ENCODE measurements around the gene MAML2.

MAML2 gene

DNA sequence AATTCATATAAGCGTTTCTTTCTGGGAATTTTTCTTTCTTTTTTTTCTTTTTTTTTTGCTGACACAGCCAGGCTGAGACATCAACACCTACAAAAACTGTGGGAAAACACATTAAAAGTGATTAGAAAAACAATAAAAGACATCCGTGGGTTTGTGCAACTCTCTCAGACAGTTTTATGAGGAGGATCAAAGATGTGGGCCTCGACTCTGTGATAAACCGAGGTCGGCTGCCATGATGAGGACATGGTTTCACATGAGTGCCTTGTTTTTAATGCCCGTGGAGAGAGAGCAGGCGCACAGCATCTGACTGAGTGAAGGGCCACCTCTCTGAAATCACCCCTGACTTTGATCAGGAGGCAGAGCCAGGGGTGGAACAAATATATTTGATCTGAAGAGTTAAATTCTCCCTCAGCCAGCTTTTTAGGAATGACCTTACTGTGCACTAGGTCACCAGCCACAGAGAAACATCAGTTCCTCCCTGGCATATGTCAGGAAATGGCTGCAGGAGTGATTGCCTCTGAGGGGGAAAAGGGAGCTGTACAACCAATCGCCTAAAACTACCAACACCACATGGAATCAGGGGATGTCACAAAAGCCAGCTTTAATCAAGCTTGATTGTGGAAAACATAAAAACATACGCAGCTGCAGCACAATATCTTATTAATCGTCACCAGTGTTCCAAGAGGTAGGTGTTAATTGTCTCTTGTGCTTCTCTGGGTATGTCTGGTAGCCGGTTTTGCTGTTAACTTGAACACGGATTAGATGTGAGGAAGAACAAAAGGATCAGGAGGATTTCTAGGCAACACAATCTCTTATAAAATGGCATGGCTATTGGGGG, 164.7 kb downstream of the MAML2 start:
- DNase-seq: no peak

DNA sequence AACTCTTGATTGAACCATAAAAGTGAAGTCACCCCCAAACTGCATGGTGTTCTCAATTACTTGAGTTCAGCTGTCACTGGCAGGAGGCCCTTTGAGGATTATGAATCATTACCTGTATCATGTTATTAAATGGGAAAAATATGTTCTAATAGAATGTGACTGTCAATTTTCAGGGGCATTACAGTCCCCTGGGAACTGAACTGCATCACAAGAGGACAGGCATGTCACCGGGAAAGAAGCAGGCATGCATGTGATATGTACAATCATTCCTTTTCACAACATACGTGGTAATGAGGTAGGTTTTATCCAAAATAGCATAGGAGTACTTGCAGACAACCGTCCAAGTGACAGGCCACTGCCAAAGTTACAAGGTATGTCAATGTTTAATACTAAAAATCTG, 165.8 kb downstream of the MAML2 start:
- DNase-seq: no peak

DNA sequence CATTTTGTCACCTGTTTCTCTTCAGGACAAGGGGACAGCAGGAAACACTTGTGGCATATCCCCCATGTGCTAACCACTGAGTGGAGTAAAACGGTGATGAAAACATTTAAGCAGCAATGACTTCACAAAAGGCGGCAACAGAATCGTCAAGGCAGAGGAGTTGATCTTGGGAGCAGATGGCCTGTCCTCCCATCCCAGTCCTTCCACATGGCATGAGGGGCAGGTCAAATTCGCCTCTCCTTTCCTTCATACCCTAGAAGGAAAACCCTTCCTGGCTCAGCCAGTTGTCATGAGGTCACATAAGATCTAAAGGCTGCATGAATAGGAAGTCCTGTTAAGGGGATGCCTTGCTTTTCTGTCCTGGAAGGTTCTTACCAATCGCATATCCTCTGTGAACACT, 169.1 kb downstream of the MAML2 start:
- DNase-seq: no peak

DNA sequence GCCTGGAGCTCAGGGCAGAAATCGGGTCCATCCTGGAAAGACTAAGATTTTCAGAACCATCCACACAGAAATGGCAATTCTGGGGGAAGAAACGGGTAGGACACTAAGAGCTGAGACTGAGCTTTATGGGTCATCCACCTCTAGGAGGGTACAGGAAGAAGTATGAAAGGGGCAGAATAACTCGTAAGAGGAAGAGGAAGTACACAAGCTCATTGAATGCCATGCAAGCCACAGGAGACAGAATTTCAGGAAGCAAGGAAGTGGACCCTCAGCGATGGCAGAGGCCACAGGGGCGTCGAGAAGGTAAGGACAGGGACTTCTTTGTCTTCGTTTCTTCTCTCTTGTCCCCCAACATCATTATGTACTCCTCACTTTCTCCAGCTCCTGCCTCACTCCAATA, 169.6 kb downstream of the MAML2 start:
- no peak for DNase-seq

DNA sequence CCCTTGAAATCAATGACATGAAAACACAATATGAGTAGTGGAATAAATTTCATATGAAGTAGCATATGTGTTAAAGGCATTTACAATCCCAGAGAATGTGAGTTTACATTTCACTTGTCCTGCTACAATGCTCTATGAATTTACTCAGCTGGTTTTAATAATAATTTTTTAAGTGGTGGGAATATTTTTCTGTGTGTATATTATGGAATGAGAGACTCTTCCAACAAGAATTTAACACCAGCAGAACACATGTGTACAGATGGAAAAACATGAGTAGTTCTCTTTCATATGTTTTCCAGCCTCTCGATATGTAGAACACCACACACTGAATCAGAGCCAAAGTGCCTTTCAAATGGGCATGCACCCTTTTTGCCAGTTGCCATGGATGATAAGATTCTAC, 170.4 kb downstream of the MAML2 start:
- no peak for DNase-seq

DNA sequence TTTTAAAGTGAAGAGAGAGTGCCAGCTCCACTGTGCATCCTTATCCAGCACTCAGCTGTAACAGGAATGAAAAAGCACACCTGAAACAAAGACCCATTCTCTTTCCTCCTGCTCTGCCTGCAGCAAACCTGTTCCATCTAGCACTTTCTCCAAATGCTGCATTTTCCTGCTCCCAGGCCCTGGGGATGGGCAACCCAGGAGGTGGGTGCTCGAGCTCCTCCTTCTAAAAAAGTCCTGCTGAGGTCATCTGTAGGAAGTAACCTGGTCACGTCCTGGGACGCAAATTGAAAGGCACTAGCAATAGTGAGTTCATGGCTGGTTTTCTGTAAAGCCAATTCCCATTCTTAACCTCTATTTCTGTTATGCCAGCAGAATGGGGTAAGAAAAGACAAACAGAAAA, 173.7 kb downstream of the MAML2 start:
- DNase-seq: no peak

DNA sequence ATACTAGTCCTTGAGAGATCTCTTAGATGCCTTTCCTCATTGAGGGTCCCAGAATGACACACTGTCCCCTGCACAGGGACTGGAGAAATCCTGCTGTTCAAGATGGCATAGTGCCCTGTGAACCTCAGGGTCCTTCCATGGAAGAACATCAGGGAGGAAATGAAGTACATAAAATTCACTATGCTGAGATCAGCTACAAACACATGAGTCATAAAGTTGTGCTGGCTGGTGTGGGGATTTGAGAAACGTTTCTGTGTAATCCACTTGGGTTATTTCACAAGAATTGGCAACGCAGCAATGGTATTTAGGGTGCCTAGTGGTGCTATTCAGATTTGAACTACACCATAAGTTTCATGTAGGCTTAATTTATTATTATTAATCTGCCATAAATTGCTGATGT, 174.4 kb downstream of the MAML2 start:
- DNase-seq: peak; percentile 25

DNA sequence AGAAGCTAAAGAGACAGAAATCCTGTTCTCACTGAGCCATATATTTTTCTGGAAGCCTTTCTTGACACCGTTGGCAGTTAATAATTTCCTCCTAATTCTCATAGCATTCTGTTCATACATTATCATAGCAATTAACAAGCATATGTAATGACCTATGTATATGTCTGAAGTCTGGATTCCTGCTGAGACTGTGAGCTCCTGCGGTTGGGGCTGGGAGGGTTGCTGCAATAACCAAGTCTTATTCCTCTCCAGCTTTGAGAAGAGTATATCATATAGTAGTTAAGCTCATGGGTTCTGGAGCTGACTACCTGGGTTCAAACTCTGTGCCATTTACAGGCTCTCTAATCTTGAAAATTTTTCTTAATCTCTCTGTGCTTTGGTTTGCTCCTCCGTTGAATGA, 175.2 kb downstream of the MAML2 start:
- peak; percentile 62 for DNase-seq

DNA sequence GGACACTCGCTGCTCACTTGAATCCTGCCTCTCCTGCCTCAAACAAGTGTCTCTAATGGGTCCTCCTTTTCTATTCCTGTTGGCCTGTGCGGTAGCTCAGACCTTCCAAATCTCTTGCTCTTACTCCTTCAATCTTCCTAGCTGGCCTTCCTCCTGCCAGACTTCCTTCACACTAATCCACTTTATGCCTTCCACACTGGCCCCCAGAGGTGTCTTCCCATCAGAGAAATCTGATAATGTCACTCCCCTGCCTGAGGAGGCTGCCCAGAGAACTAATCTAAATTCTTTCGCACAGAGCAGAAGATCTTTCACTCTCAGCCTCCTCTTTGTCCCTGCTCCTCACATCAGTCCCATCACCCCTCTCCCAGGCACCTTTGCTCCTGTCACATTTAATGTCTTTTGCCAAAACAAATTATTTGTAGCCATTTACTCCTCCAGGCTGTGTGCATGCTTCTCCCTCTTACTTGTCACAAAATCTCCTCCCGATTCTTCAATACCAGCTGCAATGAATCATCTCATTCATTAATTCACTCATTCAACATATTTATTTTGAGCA, 175.7 kb downstream of the MAML2 start:
- peak; percentile 32 for DNase-seq

DNA sequence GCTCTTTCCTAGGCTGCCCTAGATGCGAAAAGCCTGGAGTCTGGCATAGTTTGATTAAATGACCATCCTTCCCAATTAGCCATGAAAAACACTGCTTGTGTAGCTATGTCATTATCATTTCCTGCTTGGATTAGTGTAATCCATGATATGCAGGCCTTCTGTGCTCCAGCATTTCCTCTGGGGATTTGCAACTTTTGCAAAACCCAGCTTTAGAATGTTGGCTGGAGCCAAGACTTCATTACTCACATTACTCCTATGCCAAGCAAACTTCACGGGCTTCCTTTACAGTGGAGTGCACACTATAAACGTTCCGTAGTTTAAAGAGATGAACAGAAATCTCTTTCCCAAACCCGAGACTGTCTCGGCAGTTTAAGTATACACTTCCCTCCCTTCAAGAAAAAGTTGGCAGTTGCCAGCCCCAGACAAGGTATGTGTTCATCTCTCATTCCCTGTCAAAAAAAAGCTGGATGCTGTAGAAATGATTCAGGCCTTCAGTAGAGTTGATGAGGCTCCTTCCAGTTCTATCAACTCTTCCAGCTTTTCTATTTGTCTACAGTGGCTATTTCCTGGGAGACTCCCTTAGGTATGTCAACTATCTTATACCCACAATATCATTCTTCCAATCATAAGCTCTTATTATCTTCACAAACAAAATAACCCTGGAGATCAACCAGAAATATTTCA, 180.0 kb downstream of the MAML2 start:
- DNase-seq: peak; percentile 43

DNA sequence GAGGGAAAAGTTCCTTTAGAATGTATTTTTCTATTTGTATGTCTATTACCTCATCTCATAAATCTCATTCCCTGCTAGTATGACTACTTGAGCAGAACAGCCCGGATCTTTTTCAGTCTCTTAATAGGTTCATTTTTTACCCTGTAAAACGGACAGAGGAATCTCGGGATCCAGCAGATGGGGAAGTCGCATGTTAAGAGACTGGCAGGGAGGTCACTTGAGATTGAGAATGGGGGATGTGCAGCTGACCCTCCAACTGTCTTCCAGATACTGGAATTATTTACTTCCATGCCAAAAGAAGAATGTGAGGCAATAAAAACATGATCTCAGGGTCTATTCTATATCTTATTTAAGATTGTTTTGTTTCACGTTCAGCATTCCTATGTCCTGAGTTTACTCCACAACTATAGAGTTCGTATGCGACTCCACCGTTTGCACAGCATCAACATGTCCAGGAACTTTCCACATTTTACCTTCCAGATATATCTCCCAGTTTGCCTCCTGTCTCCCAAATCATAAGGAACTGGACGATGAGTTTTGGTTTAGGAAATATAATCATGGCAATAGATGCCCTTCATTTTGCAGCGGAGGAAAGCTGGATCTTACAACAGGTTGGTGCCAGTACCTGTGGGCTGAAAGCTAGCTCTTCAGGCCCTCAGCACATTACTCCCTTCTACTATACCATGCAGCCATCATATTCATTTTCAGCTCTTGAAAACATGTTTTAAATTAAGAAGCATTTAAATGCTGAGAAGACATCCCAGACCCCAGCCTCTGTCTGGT, 181.5 kb downstream of the MAML2 start:
- DNase-seq: no peak

DNA sequence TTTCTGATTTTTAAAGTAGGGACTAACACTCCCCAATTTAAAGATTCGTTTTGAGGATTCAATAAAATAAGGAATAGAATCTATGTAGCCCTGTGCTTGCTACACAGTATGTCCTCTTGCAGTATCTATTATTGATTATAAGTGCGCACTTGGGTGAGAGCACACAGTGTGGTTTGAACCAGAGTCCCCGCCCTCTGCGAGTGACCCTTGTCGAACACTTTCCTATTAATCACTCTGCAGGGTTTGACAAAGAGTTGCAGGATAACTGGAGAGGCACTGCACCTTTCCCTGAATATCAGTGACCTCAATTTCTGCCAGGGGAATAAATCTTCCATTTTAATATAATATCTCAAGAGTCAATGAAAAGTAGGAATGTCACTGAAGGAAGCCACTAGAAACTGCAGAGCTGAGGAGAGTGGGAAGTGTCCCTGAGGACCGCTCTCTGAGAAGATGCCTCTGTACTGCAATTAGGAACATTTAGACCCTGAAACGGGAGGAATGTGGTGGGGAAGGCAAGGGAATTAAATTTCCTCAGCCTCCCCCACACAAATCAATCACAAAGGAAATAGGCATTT, 182.2 kb downstream of the MAML2 start:
- DNase-seq: peak; percentile 37

DNA sequence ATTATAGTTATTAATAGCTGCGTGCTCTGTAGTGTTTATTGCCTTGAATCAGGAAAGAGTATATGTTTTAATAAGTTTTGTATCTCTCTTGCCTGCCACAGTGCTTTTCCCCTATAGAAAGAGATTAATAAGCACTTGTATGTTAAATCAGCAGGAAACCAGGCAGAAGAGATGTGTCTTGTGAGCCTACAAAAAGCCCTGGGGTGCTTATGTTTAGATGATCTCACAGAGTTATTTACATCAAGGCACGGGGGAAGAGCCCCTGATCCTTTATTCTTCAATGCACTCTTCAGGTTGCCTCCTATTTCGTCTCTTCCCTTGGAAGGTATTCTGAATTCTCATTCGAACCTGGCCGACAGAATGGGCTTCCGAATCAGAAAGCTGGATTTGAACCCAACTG, 183.0 kb downstream of the MAML2 start:
- peak; percentile 61 for DNase-seq

DNA sequence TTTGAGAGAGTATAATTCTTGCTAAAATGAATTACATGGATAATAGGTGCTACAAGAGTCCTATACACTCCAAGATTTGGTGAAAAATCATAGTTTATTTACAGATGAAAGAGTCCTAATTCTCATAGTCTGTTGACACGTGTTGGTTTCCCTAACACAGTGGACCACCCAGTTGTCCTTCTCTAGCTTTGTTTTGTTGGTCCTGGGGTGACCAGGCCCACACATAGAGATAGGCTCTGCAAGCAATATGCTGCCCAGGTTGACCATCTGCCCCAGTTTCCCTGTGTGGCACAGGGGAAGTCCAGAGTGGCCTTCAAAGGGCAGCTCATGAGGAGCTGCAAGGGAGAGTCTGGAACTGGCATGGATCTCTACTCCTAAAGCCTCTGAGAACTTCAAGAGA, 184.9 kb downstream of the MAML2 start:
- DNase-seq: no peak

DNA sequence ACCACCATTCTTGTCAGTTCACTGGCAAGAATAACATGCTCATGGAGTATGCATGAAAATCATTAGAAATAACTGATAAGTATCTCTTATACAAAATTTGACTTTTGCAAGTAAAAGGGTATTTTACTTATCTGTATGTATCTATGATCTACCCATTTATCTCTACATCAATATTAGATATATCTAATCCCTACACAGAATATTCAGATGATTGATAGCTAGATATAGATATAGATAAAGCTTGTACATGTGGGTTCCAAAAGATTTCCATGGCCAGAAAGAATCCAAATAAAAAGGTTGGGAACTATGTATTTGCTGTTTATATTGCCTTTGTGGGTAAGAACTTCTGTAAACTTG, 185.5 kb downstream of the MAML2 start:
- DNase-seq: no peak

DNA sequence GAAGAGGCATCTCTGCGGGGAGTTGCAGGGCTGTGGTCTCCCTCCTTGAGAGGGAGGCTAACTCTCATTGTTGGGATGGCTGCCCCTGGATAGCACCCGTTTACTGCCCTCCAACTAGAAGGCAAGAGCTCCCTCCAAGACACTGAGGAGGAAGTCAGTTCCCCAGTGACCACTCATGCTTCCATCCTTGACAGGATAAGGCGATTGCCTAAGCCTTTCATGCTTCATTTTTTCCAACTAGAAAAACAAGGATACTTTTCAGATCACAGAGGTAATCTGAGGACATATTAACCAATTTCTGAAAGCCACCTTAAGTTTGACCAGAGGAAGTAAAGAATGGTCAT, 186.6 kb downstream of the MAML2 start:
- DNase-seq: no peak

DNA sequence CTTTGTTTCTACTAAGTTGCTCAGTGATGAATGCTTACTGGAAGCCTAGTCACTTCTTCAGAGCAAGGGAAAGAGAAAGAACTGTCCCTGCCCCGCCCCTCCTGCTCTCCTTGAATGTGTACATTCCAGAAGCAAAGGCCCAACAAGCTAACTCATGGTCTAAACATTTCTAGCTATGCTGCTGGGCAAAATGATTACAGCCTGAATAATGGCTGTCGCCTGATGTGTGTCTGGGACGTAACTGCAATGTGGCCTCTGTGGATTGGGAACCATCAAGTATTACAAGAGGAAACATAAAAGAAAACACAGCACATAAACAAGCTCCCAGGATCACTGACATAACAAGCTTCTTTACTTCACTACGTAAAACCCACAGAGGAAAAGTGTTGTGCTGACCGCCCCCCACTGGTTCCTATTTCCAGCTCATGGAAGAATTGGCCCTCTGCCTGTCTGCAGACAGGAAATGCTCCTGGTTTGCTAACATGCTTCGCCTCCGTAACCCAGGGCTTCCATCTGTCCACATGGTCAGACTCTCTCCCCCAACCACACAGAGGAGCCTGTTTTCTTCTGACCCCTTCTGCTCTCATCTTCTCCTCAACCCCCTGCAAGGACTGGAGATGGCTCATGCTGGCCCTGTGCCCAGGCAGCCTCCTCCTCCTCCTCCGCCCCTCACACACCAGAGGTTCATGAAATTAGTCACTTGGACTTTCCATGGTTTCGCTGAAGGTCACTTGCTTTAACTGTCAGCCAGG, 187.2 kb downstream of the MAML2 start:
- peak; percentile 99 for DNase-seq

DNA sequence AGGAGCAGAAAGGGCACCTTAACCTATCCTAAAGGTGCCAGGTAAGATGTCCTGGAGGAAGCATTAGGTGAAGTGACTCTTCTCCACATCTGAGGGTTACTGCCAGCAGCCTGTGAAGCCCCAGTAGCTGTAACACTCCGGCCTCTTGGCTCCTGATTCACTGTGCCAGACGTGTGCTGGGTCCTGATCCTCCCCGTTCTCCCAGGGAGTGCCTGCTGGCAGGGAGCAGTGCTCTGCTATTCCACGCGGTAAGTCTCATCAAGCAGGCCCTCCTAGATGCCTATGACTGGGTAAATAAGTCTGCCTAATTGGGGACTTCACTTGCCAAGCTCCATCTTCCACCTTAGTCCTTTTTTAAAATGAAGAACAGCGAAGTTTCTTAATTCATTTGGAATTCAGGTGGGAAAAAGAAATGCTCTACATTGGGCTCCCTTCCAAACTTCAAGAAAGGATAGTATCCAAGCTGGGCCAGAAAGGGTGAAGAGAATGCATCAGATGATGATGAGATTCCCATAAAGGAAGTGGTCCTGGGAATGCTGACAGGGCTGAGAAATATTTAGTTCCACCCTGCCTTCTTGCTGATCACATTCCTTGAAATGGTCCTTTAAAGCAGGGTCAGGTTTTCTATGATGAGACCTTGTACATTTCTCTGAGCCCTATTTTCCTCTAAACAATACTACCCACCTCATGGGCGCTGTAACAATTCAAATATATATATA, 188.0 kb downstream of the MAML2 start:
- peak; percentile 70 for DNase-seq

DNA sequence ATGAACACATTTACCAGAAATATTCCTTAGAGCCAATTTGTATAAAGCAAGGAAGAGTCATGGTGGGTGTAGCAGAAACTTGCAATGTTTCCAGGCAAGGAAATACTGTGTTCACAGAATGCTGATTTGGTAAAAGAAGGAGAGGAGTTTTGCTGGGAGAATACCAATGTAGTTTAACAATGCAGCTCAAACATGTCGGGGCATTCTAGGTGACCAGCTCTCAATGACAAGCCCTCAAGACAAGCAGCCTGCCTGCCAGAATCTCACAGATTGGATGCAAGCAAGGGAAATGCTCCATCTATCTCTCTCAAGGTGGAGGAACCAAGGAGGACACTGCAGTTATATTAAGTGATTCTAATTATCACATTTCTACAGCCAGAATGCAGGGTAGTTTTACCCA, 190.4 kb downstream of the MAML2 start:
- DNase-seq: no peak

DNA sequence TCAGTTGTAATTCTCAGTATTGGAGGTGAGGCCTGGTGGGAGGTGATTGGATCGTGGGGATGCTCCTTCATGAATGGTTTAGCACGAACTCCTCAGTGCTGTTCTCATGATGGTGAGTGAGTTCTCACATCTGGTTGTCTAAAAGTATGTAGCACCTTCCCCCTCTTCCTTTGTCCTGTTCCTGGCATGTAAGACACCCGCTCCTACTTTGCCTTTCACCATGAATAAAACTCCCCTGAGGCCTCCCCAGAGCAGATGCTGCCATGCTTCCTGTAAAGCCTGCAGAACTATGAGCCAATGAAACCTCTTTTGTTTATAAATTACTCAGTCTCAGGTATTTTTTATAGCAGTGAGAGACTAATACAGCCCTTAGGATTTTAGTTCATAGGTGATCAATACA, 191.5 kb downstream of the MAML2 start:
- peak; percentile 58 for DNase-seq

DNA sequence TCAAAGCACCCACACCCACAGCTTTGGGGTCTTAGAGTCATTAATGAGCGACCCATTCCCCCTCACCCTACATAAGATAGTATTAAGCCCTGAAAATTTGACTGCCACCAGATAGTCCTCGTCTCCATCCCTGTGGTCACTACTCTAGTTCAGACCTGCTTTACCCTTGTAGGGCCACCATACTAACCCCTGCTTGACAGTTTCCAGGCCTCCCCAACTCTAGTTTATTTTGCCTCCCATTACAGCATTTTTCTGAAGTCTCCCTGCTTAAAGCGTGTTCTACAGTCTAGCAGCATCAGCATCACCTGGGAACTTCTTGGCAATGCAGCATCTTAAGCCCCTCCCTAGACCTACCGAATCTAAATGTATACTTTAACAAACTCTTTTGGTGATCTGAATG, 192.4 kb downstream of the MAML2 start:
- DNase-seq: no peak

Measured in NCI-H69 (cell line).